Neural cell (in vitro differentiated cells): ENCODE results near the gene C5orf24.

Experiments used
- CTCF ChIP-seq: fragments of 450-650 bp; IDR thresholded peaks from 2 replicates; pipeline ENCODE4 v1.5.1; 2014; ENCODE audit warnings: antibody characterized with exemption, mild to moderate bottlenecking, moderate library complexity; ENCODE audit not compliant: poor library complexity, severe bottlenecking
- EP300 ChIP-seq: fragments of 450-650 bp; conservative IDR thresholded peaks from 2 replicates; pipeline ENCODE4 v1.6.1; 2014; ENCODE audit warnings: antibody characterized with exemption, mild to moderate bottlenecking, moderate library complexity; ENCODE audit not compliant: poor library complexity, severe bottlenecking
- EZH2 ChIP-seq: fragments of 200-600, 300-800 bp; shearing (Covaris generic), sonication (generic); IDR thresholded peaks from 2 replicates; pipeline ENCODE4 v1.6.1; 2014; ENCODE audit warnings: antibody characterized with exemption, low read length, borderline replicate concordance, mild to moderate bottlenecking; ENCODE audit not compliant: insufficient read depth, poor library complexity, severe bottlenecking
- RAD21 ChIP-seq: fragments of 450-650 bp; conservative IDR thresholded peaks from 2 replicates; pipeline ENCODE4 v1.6.1; 2014; ENCODE audit warnings: antibody characterized with exemption, mild to moderate bottlenecking, moderate library complexity
- REST ChIP-seq: IDR thresholded peaks from 2 replicates; pipeline ENCODE4 v1.6.1; 2012; ENCODE audit warnings: borderline replicate concordance

DNA sequence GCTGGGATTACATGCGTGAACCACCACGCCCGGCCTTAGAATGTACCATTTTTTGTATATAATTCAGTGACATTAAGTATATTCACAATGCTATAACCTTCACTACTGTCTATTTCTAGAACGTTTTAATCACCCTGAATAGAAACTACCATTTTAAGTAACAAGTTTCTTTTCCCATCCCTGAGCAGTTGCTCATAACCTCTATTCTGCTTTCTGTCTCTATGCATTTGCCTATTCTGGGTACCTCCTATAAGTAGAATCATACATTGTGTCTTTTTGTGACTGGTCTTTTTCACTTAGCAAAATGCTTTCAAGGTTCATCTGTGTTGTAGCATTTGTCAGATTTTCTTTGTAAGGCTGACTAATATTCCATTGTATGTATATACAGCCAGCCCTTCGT, 47.3 kb upstream of the C5orf24 start:
- TF ChIP-seq EZH2 (no peak), CTCF (no peak), EP300 (no peak), RAD21 (no peak), REST (no peak)
